Hematopoietic multipotent progenitor cell (in vitro differentiated cells): ENCODE data around the gene ERMARD. TPM values are rescaled to one million over a fixed set of nuclear protein-coding genes. Genes with fewer than 3 reads are reported as not detected.

Experiments used
- DNase-seq, 3 donors: peaks; one replicate each; pipeline ENCODE4 v3.0.0-alpha.2; 2011 to 2015; ENCODE audit warnings: low read depth in 2 of 3, low spot score in 2 of 3
- total RNA-seq: library from RNA; depleted of rRNA; stranded (reverse); fragments of >200 nt; gene quantifications from one replicate; pipeline ENCODE4 v1.2.3, GENCODE V29; 2012

The ERMARD gene
- total RNA-seq, 1 donor: 20.2 TPM

DNA sequence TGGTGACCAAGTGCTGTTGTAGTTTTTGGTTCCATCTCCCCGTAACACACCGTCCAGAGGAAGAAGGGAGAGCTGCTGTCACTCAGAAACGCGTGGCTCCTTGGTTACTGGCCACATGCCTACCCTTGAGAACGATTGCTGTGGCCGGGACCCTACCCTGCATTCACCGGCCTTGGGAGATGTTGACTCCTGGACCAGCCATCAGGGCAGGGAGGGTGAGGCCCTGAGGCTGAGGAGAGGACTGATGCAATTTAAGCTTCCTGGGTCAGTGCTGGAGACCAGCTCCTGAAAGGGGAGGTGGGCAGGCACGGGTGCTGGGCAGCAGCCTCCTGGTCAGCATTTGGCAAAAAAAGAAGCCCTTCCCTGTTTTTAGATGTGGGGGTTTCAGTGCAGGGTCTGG is 31.5 kb downstream of the ERMARD start:
- no peak for DNase-seq

DNA sequence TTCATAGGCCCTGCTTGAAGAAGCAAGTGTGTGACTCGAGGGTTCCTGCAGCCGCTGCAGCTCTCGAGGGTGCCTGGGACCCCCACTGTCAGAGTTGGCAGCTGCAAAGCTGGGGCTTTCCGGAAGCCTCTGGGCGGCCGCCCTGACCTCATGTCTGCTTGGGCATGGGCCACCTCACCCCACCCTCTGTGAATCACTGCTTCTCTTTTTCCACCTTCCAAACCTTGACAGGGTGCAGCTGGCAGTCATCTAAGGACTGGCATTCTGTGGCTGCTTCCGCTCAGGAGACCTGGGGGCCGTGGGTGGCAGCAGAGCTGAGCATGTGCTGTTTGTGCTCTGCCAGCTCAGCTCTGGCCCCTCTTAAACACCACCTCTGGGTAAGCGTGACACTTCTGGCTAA is 32.0 kb downstream of the ERMARD start:
- DNase-seq: no peak

DNA sequence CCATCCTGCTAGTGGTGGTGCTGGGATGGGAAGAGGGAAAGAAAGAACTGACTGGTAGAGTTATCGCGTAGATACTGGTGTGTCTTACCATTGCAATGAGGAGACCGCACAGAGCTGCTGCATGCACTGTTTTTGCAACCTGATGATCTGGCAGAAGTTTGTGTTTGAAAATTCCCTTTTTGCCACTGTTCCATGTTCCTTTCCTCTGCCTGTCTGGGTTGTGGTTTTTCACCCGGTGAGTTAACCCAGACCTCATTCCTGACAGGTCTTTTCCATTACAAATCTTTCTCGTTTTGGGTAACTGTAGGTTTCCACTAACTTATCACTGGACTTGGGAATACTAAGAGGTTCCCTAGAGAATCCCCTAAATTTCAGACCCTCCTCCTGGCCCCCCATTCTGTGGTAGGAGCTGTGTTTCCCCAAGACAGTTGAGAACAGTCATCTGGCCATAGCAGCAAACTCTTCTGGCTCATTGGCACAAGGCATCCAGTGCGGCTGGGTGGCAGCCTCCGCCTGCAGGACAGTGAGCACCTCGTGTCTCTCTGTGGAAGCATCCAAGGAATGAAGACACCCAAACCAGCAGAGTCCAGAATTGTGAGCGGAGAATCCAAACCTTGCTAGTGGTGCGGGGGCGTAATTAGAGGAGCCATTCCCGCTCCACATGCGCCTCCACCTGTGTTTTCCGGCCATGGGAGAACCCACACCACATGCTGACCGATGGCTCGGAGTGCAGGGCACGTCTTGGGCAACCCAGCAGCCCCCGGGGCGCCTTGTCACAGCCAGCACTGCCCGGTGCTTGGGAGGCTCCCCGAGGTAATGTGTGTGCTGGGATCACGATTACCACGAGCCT is 32.8 kb downstream of the ERMARD start:
- no peak for DNase-seq

DNA sequence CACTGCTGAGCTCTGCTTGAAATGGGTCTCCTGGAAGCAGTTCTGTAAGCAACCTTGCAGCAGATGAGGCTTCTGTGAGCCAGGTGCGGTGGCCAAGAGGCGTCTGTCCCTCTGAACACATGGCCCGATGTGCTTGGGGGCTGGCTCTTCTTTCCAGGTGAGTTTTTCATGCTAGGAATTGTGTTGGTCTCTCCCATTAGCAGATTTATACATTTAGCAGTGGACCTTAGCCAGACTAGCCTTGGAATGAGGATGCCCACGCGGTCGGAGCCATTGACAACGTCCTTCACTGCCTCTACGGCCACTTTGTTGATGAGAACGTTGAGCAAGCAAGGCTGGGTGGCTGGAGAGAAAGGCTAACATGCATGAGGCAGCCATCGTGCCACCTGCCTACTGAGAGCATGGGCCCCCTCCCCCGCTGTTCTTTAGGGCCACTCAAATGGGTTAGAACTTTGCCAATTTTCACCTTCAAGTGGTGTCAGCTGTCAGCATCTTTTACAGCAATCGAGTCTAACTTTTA is 33.5 kb downstream of the ERMARD start:
- no peak for DNase-seq

DNA sequence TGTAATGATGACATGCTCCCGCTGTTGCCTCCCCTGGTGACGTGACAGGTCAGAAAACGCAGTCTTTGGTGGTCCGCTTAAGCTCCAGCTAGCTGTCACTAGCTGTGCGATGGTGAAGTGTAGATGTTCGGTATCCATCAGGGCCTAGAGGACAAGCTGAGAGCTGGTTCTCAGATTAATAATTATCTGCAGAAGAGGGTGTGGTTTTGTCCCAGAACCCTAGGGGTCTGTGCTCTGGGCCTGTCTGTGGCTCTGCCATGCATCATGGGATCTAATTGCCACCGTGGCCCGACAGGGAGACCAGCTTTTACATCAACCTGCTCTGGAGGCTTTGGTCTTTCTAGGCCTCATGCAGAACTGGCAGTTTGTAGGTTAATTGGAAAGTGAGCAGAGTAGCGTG is 34.1 kb downstream of the ERMARD start:
- no peak for DNase-seq

DNA sequence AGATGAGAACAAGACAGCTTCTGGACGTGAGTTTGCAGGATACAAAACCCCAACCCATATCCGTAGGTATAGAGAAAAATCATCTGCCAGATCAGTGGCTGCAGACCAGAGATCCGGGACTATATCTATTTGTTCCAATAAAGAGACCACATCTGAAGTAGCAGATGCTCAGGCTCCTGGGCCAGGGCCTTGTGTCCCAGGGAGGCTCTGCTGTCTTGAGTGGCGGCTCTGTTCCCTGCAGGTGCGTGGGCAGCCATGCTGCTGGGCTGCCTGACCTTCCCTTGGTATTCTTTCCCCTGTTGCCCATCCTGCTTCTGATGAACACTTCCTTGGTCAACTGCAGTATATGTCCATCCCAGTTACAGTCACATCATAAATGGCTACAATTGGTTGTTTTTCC is 34.9 kb downstream of the ERMARD start:
- no peak for DNase-seq

DNA sequence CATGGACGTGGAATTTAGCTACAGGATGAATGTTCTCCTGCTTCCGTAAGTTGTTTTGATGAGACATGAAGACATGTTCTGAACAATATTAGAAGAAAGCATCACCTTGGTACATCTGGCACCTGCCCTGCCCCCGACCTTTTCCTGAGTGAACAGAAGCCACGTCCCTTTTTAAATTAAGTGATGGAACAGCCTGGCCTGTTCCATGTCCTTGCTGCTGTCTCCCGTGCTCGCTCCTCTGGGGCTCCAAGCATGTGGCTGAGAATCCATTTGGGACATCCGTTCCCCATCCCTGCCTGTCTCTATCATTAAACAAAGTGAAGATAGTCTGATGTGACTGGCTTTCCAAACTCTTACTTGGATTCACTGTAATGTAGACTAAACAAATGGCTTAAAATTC is 36.4 kb downstream of the ERMARD start:
- no peak for DNase-seq

DNA sequence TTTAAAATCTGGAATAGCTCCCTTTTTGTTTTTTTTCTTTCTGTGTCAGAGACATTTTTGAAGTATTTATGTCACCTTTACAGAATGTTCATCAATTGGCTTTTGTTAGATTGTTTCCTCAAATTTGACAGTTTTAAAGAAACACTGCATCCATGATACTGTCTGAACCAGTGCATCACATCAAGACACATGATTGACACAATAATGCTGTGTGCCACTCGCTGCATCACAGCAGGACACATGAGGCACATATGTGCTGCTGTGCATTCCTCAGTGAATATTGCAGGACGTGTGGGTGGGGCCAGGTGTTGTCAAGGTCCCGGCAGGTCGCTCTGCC is 37.4 kb downstream of the ERMARD start:
- no peak for DNase-seq

DNA sequence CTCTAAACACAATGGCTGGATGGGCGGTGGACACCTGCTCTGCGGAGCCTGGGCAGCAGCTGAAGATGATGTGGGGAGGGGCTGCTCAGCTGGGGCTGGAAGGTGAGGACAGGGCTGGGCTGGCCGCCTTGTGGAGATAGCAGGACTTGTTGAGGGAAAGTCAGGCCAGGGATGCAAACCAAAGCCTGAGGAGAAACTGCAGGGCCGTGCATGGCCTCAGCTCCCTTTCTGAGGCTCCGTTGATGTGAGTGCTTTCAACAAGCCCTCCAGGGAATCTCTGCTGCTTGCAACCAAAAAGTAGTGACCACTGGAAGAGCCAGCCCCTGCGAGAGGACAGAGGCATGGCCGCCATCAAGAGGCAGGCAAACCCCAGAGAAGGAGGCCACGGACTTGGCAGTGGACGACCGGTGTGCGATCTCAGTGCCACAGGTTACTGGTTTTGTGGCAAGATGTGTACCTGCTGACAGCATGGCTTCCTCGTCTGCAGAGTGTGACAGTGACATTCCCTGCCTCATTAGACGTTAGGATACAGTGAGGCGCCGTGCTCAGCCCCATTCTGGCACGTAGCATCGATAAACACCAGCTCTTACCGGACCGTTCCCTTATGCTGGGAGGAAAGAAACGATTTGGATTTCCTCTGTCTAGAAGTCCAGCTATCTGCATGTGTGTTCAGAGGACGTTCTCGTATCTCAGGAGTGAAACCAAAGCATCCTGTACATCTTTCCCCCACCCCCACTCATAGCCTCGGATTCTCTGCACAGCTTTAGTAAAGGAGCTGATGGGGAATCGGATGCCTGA is 37.9 kb downstream of the ERMARD start:
- DNase-seq: no peak

DNA sequence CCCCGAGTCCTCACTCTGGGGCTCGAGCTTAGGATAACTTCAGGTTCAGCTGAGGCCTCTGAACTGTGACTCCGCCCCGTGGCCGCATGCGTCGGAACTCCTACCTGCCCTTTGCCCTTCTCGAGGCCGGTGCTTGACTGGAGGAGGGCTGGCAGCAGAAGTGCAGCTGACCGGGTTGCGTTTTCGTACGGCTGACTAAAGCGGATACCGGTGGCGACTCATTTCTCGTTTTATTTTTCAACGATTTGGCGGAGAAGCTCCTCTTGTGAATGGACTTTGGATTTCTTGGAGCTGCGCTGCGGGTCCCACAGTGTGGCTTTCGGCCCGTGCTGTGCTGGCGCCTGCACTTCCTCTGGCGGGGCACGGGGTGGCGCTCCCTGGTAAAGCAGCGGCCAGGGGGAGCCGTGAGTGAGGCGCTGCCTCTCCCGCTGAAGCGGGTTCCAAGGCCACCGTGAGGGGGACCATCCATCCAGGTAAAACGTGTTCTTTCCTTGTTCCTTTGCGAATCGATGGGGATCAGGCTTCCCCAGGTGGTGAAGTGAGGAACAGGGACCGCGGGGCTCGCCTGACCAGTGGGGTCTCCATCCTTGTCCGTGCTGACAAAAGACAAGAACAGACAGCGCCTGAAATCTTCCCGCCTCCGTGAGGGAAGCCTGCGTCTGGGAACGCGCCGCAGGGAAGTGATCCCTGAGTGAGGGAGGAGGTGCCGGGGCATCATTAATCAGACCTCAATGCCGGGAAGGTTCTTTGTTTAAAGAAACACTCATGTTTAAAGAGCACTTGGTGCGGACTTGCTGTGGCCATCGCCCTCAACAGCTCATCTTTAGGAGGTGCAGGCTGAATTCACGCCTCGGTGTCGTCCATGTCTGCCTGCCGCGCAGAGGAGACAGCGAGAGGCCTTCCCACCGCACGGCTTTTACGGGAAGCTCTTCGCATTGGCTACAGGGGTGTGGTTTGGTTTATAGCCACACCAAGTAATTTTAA is 38.8 kb downstream of the ERMARD start:
- peak; percentile 39 to 68 (median 64) for DNase-seq

DNA sequence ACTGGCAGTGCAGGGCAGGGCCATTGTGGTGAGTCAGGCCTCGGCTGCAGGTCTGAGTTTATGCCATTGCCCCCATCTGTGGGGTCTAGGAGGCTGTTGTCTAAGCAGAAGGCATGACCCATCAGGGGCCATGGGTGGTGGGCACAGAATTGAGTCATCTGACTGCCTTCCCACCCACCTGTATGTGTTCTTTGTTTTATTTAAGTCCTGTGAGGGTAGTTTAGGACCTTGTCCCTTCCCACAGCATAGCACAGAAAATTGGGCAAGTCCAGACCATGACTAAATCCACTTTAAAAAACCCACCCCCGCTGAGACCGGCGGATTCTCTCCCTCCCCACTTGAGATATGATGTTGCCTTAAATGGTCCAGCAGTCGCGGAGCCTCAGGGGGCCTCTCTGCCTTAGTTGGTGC is 40.3 kb downstream of the ERMARD start:
- no peak for DNase-seq

DNA sequence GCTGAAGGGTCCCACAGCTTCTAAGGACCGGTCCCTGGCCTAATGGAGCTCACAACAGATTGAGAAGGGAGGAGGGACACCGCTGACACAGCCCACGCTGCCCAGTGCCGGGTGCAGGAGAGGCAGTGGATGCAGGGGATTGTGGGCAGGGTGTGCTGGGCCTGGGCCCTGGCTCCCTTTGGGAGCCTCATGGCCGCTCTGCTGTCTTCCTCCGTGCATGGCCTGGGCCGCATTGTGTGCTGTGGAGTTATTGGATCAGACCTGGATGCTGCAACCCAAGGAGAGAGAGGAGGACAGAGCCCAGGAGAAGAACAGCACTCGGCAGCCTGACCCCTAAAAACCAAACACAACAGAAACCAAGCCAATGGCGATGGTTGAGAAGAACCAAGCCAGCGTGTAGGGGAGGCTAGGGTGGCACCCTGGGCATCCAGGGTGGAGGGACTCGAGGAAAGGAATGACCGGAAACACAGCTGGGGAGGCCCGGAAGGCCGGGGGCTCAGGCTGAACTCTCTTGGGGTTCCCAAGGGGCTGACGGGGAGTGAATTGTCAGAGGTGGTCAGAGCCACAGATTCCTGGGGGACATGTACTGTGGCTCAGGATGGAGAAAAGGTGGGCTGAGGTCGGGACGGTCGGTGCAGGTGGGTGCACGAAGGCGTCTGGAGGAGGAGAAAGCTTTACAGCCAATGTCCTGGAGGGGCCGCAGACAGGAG is 41.0 kb downstream of the ERMARD start:
- no peak for DNase-seq

DNA sequence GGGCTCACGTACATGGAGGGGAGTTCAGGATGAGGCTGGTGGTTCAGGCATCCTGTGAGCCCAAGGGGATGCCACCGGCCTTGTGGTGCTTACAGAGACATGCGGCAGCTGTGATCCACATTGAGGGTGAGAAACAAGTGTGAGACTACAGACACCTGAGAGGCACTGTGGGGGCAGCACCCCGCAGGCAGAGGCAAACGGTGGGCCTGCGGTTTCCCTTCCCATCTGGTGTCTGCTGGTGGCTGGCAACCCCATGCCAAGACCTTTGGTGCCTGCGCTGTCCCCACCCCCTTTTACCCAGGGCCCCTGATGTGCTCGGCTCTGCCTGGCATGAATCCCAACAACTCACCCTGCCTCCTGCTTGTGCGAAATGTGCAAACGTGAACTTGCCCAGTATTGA is 42.0 kb downstream of the ERMARD start:
- no peak for DNase-seq

DNA sequence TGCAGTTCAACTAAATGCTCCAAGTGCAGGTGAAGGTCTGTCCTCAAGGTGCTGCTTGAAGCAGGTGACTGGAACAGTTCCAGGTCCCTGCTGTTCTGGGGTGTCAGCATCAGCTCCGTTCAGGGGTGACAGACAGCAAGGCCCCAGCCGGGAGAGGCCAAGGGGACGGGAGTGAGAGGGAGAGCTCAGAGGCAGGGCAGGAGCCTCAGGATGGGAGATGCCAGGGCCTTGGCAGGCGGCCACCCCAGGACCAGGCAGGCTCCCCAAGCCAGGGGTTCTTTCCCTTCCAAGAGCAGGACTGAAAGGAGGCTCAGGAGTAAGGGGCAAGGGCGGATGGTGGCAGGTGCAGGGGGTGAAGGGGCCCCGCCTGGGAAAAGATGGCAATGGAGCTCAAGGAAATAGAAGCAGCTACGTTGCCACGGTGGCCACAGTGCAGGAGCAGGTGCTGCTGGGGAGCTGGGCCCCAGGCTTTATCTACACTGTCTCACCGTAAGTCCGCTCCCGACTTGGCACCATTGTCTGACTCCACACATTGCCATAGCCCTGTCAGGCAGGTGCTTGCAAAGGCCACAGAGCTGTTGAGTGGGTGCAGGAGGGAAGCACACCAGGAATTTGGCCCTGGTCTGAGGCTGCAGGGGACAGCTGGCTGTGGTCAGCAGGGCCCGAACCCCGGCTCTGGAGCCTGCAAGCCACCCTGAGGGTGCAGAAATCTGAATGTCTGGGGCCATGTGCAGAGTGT is 43.1 kb downstream of the ERMARD start:
- DNase-seq: no peak

DNA sequence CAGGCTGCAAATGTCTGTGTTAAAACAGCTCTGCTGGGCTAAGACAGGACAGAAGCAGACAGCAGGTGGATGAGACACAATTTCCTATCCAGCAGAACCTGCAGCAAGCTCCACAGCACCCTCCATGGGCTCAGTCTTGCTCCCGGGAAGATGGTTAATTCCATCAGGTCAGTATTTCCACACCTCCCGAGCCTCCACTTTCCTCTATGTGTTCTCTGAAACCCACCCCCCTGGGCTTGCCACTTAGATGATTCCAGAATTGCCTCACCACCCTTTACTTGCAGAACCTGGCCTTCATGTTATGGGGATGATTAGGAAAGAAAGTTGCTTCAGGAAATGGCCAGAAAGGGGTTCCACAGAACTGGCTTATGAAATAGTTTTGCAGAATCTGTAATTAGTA is 43.8 kb downstream of the ERMARD start:
- DNase-seq: no peak

DNA sequence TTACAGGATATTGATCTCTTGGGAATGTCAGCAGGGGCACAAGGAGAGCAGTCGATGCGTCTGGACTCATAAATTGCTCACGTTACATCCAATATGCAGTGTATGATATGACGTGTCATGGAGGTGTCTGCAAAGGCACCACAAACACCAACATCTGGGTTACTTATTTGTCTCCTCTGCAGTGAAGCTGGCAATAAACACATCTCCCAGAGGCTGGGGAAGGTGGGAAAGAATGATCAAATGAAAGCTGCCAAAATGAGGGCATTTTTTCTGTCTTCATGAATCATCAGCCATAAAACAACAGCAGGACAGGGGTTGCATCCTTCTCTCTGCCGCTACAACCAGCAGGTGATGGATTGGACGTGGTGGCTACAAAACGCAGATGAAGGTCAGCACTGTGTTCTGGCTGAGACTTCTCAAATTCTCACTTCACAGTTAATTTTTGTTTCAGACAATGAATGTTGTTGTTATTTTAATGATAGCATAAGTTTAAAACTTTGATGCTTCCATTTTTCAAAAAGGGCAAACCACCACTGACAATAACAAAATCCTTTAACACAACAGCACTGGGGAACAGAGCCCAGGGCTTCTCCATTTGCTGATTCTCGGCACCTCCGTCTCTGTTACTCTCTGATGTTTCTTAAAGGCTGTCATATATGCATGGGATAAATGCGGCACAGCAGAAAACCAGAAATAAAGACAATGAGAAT is 47.5 kb downstream of the ERMARD start:
- no peak for DNase-seq

DNA sequence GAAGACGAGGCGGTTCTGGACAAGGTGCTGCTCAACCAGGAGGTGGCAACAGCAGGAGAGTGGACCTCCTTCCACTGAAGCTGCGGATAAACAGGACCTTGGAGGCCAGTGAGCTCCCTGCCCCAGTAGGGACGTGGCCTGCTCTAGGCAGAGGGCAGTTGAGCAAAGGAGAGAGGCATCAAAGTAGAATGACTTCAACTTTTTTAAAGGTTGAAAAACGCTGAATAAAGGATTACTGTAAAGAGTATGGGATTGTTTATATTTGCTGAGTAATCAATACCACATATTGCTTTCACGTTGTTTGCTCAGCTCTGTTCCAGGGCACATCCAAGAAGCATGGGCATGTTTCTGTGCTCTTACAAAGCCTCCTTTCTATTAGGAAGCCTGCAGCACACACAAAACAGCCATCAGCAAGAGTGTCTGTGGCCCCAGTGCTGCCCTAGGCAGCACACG is 48.1 kb downstream of the ERMARD start:
- no peak for DNase-seq

DNA sequence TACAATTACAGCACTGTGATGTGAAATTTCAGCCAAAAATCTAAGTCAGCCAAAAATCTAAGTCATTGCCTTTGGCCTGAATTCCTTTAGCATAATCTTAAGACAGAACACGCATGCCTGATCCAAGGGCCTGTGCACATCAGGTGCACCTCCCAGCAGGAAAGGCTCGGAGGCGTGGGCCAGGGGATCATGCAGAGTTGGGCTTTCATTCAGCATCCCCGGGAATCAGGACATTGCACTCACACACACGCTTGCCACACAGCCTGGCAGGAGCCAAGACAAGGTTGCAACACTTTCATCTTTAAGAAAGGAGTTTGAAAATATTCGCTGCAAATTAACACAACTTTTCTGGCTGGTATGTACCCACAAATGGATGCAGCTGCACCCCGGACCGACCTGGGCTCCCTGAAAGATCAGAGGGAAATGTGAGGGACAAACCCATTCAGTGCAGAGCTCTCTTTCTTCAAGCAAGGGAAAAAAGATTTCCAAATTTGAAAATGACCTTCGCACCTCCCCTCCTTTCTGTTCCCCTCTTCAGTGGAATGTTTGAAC is 48.8 kb downstream of the ERMARD start:
- no peak for DNase-seq
